ENCODE measurements around the gene RAPGEF2. TPM values are rescaled to one million over a fixed set of nuclear protein-coding genes. Genes with fewer than 3 reads are reported as not detected.

The RAPGEF2 gene
- total RNA-seq, 1 donor from 2014 or later = 46.7 TPM

GRCh38 chr4:159363361-159363760 is 260.5 kb downstream of the RAPGEF2 start:
- no peak for TF ChIP-seq CTCF (IDR thresholded peaks at IDR 0.05; ENCODE audit: unreplicated experiment)
- Mint-ChIP-seq H3K27ac (no peak overlapping the region), H3K9me3 (peaks cover 5% of the 10 kb centered on the region), H3K4me1 (peaks cover 5% of the 10 kb centered on the region), H3K4me3 (no peak overlapping the region), H3K36me3 (peaks cover 19% of the 10 kb centered on the region), H3K27me3 (ENCODE audit: low read depth) (no peaks in the 10 kb centered on the region)
- DNase-seq (ENCODE audit: low spot score in 2 of 2, unreplicated experiment in 2 of 2) = no peak

- no peaks in the 10 kb centered on the region for H3K27me3 Mint-ChIP-seq (ENCODE audit: low read depth)
- H3K9me3 Mint-ChIP-seq = peaks cover 23% of the 10 kb centered on the region
- no peak for DNase-seq (ENCODE audit: low spot score in 2 of 2, unreplicated experiment in 2 of 2)
- H3K4me3 Mint-ChIP-seq = no peak overlapping the region
- H3K27ac Mint-ChIP-seq = no peak overlapping the region
- peaks cover 5% of the 10 kb centered on the region for H3K4me1 Mint-ChIP-seq
- peaks cover 3% of the 10 kb centered on the region for H3K36me3 Mint-ChIP-seq
- TF ChIP-seq CTCF (IDR thresholded peaks at IDR 0.05; ENCODE audit: unreplicated experiment) = no peak
Measured at GRCh38 chr4:159366966-159367780, 264.3 kb downstream of the RAPGEF2 start.

GRCh38 chr4:159367781-159368080 is 264.9 kb downstream of the RAPGEF2 start:
- Mint-ChIP-seq H3K4me3 (no peak overlapping the region), H3K36me3 (peaks cover 3% of the 10 kb centered on the region), H3K27me3 (ENCODE audit: low read depth) (no peaks in the 10 kb centered on the region), H3K27ac (no peak overlapping the region), H3K4me1 (peaks cover 5% of the 10 kb centered on the region), H3K9me3 (peaks cover 23% of the 10 kb centered on the region)
- TF ChIP-seq CTCF (IDR thresholded peaks at IDR 0.05; ENCODE audit: unreplicated experiment) = no peak
- DNase-seq (ENCODE audit: low spot score in 2 of 2, unreplicated experiment in 2 of 2) = no peak

- Mint-ChIP-seq H3K27me3 (ENCODE audit: low read depth) (no peaks in the 10 kb centered on the region), H3K9me3 (peaks cover 23% of the 10 kb centered on the region), H3K36me3 (peaks cover under 1% of the 10 kb centered on the region), H3K4me1 (peaks cover 5% of the 10 kb centered on the region), H3K27ac (no peak overlapping the region), H3K4me3 (no peak overlapping the region)
- DNase-seq (ENCODE audit: low spot score in 2 of 2, unreplicated experiment in 2 of 2) = no peak
- TF ChIP-seq CTCF (IDR thresholded peaks at IDR 0.05; ENCODE audit: unreplicated experiment) = no peak
Measured at GRCh38 chr4:159368320-159368719, 265.4 kb downstream of the RAPGEF2 start.

- Mint-ChIP-seq H3K36me3 (no peaks in the 10 kb centered on the region), H3K4me3 (no peak overlapping the region), H3K27ac (no peak overlapping the region), H3K4me1 (peaks cover 5% of the 10 kb centered on the region), H3K9me3 (peaks cover 23% of the 10 kb centered on the region), H3K27me3 (ENCODE audit: low read depth) (no peaks in the 10 kb centered on the region)
- no peak for DNase-seq (ENCODE audit: low spot score in 2 of 2, unreplicated experiment in 2 of 2)
- no peak for TF ChIP-seq CTCF (IDR thresholded peaks at IDR 0.05; ENCODE audit: unreplicated experiment)
Measured at GRCh38 chr4:159369256-159369655, 266.4 kb downstream of the RAPGEF2 start.

All from mesothelial cell of epicardium (in vitro differentiated cells).